HFFc6 (cell line): ENCODE data around the gene VPS26B. TPM values are rescaled to one million over a fixed set of nuclear protein-coding genes. Genes with fewer than 3 reads are reported as not detected.

ENCODE experiments used
- DNase-seq: peaks from one replicate; pipeline ENCODE4 v3.0.0-alpha.2; 2018
- H3K27ac Mint-ChIP-seq: 2 replicates; pipeline ENCODE4 v1.8.0; 2020; ENCODE audit warnings: mild to moderate bottlenecking, mixed read lengths
- H3K27me3 Mint-ChIP-seq: 2 replicates; pipeline ENCODE4 v1.8.0; 2021; ENCODE audit warnings: mild to moderate bottlenecking, moderate library complexity, mixed read lengths; ENCODE audit not compliant: insufficient read depth
- H3K36me3 Mint-ChIP-seq: 2 replicates; pipeline ENCODE4 v1.8.0; 2021; ENCODE audit warnings: low read depth, mixed read lengths
- H3K4me1 Mint-ChIP-seq: 2 replicates; pipeline ENCODE4 v1.8.0; 2020; ENCODE audit warnings: low read depth, mixed read lengths
- H3K4me3 Mint-ChIP-seq: 2 replicates; pipeline ENCODE4 v1.8.0; 2020; ENCODE audit warnings: mild to moderate bottlenecking, moderate library complexity, mixed read lengths
- H3K9me3 Mint-ChIP-seq: 2 replicates; pipeline ENCODE4 v1.8.0; 2020; ENCODE audit warnings: mild to moderate bottlenecking, mixed read lengths
- total RNA-seq, 6 experiments: library from RNA; stranded (reverse); fragmentation: NEBNext Ultra II Directional; extraction: Animal tissue kit (Norgen Biotek cat#: 25700); gene quantifications; 2 replicates in 1 of 6; 3 replicates in 5 of 6; pipeline ENCODE4 v1.2.3, GENCODE V29; 2021
- TF ChIP-seq, protein P1 (sequence below): fragments of 200-600 bp; sonication (generic); IDR thresholded peaks from 2 replicates; pipeline ENCODE4 v1.5.0; 2021; ENCODE audit warnings: antibody characterized with exemption, mild to moderate bottlenecking

The VPS26B gene
- total RNA-seq, 6 experiments from 2014 or later = 36.5 to 45.0 (median 39.1) TPM

- Mint-ChIP-seq H3K36me3 (peaks cover 26% of the 10 kb centered on the region), H3K27me3 (no peaks in the 10 kb centered on the region), H3K27ac (no peak overlapping the region), H3K4me3 (no peak overlapping the region), H3K4me1 (peaks cover 14% of the 10 kb centered on the region), H3K9me3 (no peaks in the 10 kb centered on the region)
- DNase-seq = no peak
- TF ChIP-seq, protein P1, sequence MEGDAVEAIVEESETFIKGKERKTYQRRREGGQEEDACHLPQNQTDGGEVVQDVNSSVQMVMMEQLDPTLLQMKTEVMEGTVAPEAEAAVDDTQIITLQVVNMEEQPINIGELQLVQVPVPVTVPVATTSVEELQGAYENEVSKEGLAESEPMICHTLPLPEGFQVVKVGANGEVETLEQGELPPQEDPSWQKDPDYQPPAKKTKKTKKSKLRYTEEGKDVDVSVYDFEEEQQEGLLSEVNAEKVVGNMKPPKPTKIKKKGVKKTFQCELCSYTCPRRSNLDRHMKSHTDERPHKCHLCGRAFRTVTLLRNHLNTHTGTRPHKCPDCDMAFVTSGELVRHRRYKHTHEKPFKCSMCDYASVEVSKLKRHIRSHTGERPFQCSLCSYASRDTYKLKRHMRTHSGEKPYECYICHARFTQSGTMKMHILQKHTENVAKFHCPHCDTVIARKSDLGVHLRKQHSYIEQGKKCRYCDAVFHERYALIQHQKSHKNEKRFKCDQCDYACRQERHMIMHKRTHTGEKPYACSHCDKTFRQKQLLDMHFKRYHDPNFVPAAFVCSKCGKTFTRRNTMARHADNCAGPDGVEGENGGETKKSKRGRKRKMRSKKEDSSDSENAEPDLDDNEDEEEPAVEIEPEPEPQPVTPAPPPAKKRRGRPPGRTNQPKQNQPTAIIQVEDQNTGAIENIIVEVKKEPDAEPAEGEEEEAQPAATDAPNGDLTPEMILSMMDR = no peak
Observed at GRCh38 chr11:134238956-134239355, 14.5 kb downstream of the VPS26B start.

DNA sequence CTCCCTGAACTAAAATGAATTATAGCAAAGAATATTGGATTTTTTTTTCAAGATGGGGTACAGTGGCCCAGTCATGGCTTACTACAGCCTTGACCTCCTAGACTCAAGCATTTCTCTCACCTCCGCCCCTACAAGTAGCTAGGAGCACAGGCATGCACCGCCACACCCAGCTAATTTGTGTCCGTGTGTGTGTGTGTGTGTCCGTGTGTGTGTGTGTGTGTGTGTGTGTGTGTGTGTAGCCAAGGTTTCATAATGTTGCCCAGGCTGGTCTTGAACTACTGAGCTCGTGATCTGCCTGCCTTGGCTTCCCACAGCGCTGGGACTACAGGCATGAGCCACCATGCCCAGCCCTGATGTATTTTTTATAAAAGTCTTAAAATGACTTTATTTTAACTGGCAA is 16.1 kb downstream of the VPS26B start:
- H3K9me3 Mint-ChIP-seq = no peaks in the 10 kb centered on the region

GRCh38 chr11:134242376-134242775 is 17.9 kb downstream of the VPS26B start:
- no peak overlapping the region for H3K4me3 Mint-ChIP-seq
- H3K4me1 Mint-ChIP-seq = peaks cover 3% of the 10 kb centered on the region
- DNase-seq = no peak
- TF ChIP-seq, protein P1 = no peak
- no peaks in the 10 kb centered on the region for H3K9me3 Mint-ChIP-seq
- H3K27me3 Mint-ChIP-seq = no peaks in the 10 kb centered on the region
- H3K36me3 Mint-ChIP-seq = peaks cover 30% of the 10 kb centered on the region
- H3K27ac Mint-ChIP-seq = no peak overlapping the region

More for the DNA sequence above, 16.1 kb downstream of the VPS26B start:
- H3K4me1 Mint-ChIP-seq = peaks cover 14% of the 10 kb centered on the region
- TF ChIP-seq, protein P1 = no peak
- H3K4me3 Mint-ChIP-seq = no peak overlapping the region
- peaks cover 32% of the 10 kb centered on the region for H3K36me3 Mint-ChIP-seq
- H3K27me3 Mint-ChIP-seq = no peaks in the 10 kb centered on the region
- DNase-seq = no peak
- H3K27ac Mint-ChIP-seq = no peak overlapping the region

DNA sequence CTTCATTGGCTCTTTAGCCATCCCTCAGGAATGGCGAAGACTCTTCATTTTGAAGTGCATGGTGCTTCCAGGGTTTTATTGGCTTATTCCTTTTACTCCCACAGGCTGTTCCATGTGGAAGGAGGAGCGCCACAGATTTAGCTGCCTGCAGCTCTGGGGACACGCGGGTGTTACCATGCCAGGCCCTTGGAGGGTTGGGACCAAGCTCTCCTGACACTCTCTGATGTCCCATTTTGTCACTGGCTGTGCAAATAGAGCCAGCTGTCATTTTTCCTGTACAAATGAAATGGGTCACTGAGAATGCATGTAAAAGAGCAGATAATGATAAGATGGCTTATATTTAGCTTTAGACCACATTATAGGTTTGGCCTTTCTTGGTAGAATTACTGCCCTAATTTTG is 19.4 kb downstream of the VPS26B start:
- TF ChIP-seq, protein P1 = no peak
- H3K36me3 Mint-ChIP-seq = peaks cover 29% of the 10 kb centered on the region
- no peaks in the 10 kb centered on the region for H3K27me3 Mint-ChIP-seq
- no peak overlapping the region for H3K4me3 Mint-ChIP-seq
- H3K4me1 Mint-ChIP-seq = peaks cover 2% of the 10 kb centered on the region; the same call in 1 of the 2 replicates
- no peaks in the 10 kb centered on the region for H3K9me3 Mint-ChIP-seq
- no peak overlapping the region for H3K27ac Mint-ChIP-seq
- DNase-seq = no peak

DNA sequence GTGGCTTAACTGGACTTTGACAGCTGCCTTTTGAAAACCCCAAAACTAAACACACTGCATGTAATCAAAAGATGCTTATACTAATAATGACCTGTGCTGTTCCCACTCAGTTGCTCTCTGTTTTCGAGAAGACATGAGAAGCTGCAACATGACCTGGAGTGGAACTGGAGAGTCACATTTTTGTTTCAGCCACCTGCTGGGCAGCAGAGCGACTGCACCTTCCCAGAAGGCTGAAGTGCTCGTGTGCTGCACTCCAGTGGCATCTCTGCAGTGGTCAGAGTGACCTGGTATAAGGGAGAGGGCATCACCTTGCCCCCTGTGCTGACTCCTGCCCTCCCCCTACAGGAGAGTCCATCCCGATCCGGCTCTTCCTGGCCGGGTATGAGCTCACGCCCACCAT is 20.1 kb downstream of the VPS26B start:
- Mint-ChIP-seq H3K4me1 (peaks cover 7% of the 10 kb centered on the region; the same call in 1 of the 2 replicates), H3K36me3 (peaks cover 30% of the 10 kb centered on the region), H3K9me3 (no peaks in the 10 kb centered on the region), H3K27me3 (no peaks in the 10 kb centered on the region), H3K4me3 (no peak overlapping the region), H3K27ac (no peak overlapping the region)
- peak; percentile 34 for DNase-seq
- TF ChIP-seq, protein P1 = peak; percentile 76

DNA sequence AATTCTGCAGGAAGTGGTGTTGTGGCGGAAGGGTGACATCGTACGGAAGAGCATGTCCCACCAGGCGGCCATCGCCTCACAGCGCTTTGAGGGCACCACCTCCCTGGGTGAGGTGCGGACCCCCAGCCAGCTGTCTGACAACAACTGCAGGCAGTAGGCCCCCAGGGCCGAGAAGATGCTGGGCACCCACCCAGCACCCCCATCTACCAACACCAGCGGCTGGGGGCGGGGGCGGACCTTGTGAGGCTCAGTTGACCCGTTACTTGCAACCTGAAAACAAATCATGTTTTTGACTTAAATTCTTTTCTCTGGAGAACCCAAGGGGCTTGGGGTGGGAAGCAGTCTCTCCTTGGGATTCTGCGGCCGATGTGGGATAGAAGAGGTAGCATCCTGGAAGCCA is 21.0 kb downstream of the VPS26B start:
- TF ChIP-seq, protein P1 = no peak
- peaks cover 7% of the 10 kb centered on the region; the same call in 1 of the 2 replicates for H3K4me1 Mint-ChIP-seq
- no peaks in the 10 kb centered on the region for H3K27me3 Mint-ChIP-seq
- H3K9me3 Mint-ChIP-seq = no peaks in the 10 kb centered on the region
- H3K27ac Mint-ChIP-seq = no peak overlapping the region
- no peak for DNase-seq
- H3K4me3 Mint-ChIP-seq = no peak overlapping the region
- H3K36me3 Mint-ChIP-seq = peaks cover 24% of the 10 kb centered on the region
